ENCODE results near the gene ETV7. TPM values are rescaled to one million over a fixed set of nuclear protein-coding genes. Genes with fewer than 3 reads are reported as not detected.
A peak's percentile ranks its signal among the peaks of the same experiment; 100 is the strongest.

The ETV7 gene
- total RNA-seq, 2 donors from 2014 or later, result 2.6 to 5.4 TPM

- DNase-seq (ENCODE audit: low spot score), result peak; percentile 71
- peak; percentile 77 for ATAC-seq (ENCODE audit: insufficient number of reproducible peaks, low FRiP score, low read depth)
- peak overlapping the region; percentile 28 for H3K4me3 ChIP-seq
- H3K9me3 ChIP-seq, result no peaks in the 10 kb centered on the region
- no peaks in the 10 kb centered on the region for H3K36me3 ChIP-seq
- TF ChIP-seq, protein P1, sequence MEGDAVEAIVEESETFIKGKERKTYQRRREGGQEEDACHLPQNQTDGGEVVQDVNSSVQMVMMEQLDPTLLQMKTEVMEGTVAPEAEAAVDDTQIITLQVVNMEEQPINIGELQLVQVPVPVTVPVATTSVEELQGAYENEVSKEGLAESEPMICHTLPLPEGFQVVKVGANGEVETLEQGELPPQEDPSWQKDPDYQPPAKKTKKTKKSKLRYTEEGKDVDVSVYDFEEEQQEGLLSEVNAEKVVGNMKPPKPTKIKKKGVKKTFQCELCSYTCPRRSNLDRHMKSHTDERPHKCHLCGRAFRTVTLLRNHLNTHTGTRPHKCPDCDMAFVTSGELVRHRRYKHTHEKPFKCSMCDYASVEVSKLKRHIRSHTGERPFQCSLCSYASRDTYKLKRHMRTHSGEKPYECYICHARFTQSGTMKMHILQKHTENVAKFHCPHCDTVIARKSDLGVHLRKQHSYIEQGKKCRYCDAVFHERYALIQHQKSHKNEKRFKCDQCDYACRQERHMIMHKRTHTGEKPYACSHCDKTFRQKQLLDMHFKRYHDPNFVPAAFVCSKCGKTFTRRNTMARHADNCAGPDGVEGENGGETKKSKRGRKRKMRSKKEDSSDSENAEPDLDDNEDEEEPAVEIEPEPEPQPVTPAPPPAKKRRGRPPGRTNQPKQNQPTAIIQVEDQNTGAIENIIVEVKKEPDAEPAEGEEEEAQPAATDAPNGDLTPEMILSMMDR (IDR thresholded peaks at IDR 0.05), result peak; percentile 87
- H3K27me3 ChIP-seq (replicated peaks; ENCODE audit: insufficient read depth), result no peaks in the 10 kb centered on the region
- peak overlapping the region; percentile 43 to 75 for H3K27ac ChIP-seq
- H3K4me1 ChIP-seq (ENCODE audit: control insufficient read depth in 1 of 2, low read depth in 2 of 2), result peaks cover 17 to 39% of the 10 kb centered on the region in 2 donors
These were observed 27.0 kb downstream of the ETV7 start for GRCh38 chr6:36360241-36361054.

GRCh38 chr6:36358226-36358915, 29.1 kb downstream of the ETV7 start:
- Histone ChIP-seq H3K4me1 (ENCODE audit: control insufficient read depth in 1 of 2, low read depth in 2 of 2) (peaks cover 17 to 39% of the 10 kb centered on the region in 2 donors), H3K36me3 (no peaks in the 10 kb centered on the region), H3K4me3 (no peak overlapping the region), H3K9me3 (no peaks in the 10 kb centered on the region), H3K27ac (peak overlapping the region; percentile 75 to 79), H3K27me3 (replicated peaks; ENCODE audit: insufficient read depth) (no peaks in the 10 kb centered on the region)
- ATAC-seq (ENCODE audit: insufficient number of reproducible peaks, low FRiP score, low read depth) (peak; percentile 78), DNase-seq (ENCODE audit: low spot score) (no peak)
- TF ChIP-seq, protein P1 (IDR thresholded peaks at IDR 0.05), result no peak

DNA sequence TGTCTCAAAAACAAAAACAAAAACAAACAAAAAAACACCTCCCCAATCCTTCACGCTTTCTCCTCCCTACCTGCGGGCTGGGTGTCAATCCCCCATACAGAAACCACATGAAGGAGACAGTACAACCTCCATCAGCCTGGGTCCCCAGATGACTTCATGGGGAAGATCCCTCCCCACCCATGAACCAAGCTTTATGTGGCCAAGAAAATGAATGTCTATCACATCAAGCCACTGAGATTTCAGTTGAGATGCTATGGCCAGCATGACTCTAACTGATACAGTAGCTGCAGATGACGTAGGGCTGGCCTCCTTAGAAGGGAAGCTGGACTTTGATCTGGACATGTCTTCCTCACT, 29.6 kb downstream of the ETV7 start:
- no peak for DNase-seq (ENCODE audit: low spot score)
- TF ChIP-seq, protein P1 (IDR thresholded peaks at IDR 0.05), result no peak
- no peaks in the 10 kb centered on the region for H3K27me3 ChIP-seq (replicated peaks; ENCODE audit: insufficient read depth)
- H3K9me3 ChIP-seq, result no peaks in the 10 kb centered on the region
- H3K27ac ChIP-seq, result peak overlapping the region; percentile 75 to 79
- H3K4me1 ChIP-seq (ENCODE audit: control insufficient read depth in 1 of 2, low read depth in 2 of 2), result peaks cover 17 to 39% of the 10 kb centered on the region in 2 donors
- H3K36me3 ChIP-seq, result no peaks in the 10 kb centered on the region
- peak; percentile 11 for ATAC-seq (ENCODE audit: insufficient number of reproducible peaks, low FRiP score, low read depth)
- no peak overlapping the region for H3K4me3 ChIP-seq

DNA sequence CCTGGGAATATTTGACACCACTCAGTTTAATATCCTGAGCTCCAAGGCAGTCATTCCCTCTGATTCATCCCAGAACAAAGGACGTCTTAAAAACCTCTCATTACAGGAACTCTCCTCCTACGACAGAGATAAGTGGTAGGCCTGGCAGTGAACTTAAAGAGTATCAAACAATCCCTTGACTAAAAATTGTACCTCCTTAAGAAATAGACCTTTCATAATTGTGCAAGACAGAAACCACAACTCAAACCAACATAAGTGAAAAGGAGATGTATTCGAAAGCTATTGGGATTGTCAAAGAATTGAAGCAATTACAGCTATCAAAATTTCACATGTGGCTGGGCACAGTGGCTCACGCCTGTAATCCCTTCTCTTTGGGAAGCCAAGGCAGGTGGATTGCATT, 31.6 kb downstream of the ETV7 start:
- Histone ChIP-seq H3K36me3 (no peaks in the 10 kb centered on the region), H3K9me3 (no peaks in the 10 kb centered on the region), H3K4me1 (ENCODE audit: control insufficient read depth in 1 of 2, low read depth in 2 of 2) (peaks cover 21 to 53% of the 10 kb centered on the region in 2 donors), H3K4me3 (no peak overlapping the region), H3K27me3 (replicated peaks; ENCODE audit: insufficient read depth) (no peaks in the 10 kb centered on the region), H3K27ac (no peak overlapping the region)
- no peak for DNase-seq (ENCODE audit: low spot score)
- ATAC-seq (ENCODE audit: insufficient number of reproducible peaks, low FRiP score, low read depth), result no peak
- TF ChIP-seq, protein P1 (IDR thresholded peaks at IDR 0.05), result no peak

DNA sequence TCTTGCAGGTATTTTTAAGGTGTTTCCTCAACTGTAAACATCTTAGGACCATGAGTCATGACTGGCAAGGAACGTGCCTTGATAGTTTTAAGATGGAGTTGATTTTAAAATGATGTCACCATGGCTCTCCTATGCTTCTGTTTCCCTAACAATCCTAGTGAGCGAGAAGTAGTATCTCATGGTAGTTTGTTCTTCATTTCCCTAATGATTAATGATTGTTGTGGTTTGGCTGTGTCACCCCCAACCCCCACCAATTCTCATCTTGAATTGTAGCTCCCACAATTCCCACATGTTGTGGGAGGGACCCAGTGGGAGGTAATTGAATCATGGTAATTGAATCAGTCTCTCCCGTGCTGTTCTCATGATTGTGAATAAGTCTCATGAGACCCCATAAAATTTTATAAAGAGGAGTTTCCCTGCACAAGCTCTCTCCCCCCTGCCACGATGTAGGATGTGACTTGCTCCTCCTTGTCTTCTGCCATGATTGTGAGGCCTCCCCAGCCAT, 34.0 kb downstream of the ETV7 start:
- Histone ChIP-seq H3K27me3 (replicated peaks; ENCODE audit: insufficient read depth) (no peaks in the 10 kb centered on the region), H3K9me3 (no peaks in the 10 kb centered on the region), H3K27ac (no peak overlapping the region), H3K4me3 (no peak overlapping the region), H3K4me1 (ENCODE audit: control insufficient read depth in 1 of 2, low read depth in 2 of 2) (peaks cover 18 to 40% of the 10 kb centered on the region in 2 donors), H3K36me3 (no peaks in the 10 kb centered on the region)
- TF ChIP-seq, protein P1 (IDR thresholded peaks at IDR 0.05), result no peak
- DNase-seq (ENCODE audit: low spot score), result no peak
- no peak for ATAC-seq (ENCODE audit: insufficient number of reproducible peaks, low FRiP score, low read depth)
